ENCODE data around the gene PRMT3.
"Not testable (repeated sequence)": the region's sequence is repeated elsewhere in the genome, so short reads cannot be mapped to it uniquely, and the experiment has no call there.

PRMT3 gene

DNA sequence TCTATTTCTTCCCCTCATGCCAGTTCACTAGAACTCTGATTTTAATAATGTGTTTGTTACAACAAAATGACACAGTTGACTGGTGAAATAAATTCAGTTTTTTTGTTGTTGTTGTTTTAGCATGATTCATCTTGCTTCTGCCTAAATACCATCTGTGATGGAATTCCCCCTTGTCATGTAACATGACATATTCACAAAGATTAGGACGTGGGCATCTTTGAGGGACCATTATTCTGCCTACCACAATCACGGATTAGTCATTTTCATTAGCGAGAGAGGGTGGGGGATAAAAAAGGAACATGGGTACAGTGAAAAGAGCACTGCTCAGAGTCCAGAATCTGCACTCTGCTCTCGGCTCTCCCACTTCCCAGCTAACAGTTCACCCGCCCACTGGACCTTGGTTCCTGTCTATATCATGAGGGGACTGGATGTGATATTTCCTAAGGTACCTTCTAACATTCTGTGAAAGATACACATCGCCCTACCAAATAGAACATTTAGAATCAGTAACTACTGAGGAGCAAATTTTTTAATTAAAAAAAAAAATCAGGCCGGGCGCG lies 12.7 kb upstream of the PRMT3 start:
- DNase-seq = no peak

DNA sequence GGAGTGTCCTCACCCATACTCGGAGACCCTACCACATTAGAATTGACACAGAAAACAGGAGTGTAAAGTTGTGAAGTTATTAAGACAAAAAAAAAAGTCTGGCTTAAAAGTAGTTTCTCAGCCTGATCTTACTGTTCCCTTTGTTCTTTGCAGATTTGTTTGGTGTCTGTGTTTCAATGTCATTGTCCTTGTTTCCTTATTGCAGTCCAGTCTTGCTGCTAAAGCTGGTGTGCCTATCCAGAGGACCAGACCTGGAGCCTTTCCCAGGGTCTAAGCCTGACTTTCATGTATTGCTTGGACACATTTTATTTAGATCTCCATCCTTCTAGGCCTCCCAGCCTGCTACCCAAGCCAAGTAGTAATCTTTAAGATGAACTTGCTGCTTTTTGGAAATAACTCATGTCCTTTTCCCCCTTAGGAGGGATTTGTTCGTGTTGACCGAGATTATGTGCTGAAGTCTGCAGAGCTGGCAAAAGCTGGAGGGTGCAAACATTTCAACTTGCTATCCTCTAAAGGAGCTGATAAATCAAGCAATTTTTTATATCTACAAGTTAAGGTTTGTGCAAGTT lies 11.3 kb upstream of the PRMT3 start:
- no peak for DNase-seq

DNA sequence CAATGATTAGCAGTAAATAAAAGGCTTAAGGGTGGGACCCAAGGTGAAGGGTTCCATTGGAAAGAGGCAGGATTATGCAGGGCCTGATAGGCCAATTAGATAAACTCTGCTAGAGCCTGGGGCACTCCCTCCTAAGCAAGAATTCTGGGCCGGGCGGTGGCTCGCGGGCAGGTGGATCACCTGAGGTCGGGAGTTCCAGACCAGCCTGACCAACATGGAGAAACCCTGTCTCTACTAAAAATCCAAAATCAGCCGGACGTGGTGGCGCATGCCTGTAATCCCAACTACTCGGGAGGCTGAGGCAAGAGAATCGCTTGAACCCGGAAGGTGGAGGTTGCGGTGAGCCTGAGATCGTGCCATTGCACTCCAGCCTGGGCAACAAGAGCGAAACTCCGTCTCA lies 1.5 kb upstream of the PRMT3 start:
- not testable (repeated sequence) for DNase-seq

DNA sequence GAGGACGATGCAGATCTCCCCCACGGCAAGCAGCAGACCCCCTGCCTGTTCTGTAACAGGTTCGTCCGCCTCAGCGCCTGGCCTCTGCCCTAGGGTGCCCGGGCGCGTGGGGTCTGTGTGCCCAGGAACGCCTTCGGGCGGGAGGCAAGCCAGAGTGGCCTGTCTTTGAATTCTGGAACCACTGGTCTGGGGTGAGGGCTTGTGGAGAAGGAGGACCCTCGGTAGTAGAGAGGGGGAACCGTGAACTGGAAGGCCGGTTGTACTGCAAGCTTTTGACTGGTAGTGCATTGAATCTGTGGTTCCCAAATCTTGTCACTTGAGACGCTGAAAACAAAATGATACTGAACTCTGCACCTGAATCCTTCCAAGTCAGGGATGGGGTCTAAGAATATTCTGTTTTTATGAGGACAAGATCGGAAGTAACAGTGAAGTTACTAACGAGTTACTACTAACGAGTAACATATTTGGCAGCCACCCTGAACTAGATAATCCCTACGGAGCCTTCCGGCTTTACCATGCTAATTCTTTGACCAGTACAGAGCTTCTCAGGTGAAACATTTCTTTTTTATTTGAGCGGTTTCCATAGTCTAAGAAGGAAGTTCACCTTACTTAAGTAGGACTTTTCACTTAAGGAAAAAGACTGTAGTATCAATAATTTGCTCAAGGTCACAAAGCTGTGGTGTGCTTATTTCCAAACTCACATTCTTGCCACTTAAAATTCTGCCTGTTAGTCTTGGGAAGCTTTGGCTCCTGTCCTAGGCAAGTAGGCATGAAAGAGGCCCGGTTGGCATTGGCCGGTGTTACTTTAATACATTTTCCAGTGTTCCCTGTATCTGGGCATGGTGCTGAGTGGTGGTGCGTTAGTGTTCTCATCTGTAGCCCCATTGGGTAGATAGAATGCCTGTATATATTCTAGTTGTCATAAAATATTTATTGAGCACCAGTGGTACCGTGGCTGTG lies 860 bp downstream of the PRMT3 start:
- no peak for DNase-seq

DNA sequence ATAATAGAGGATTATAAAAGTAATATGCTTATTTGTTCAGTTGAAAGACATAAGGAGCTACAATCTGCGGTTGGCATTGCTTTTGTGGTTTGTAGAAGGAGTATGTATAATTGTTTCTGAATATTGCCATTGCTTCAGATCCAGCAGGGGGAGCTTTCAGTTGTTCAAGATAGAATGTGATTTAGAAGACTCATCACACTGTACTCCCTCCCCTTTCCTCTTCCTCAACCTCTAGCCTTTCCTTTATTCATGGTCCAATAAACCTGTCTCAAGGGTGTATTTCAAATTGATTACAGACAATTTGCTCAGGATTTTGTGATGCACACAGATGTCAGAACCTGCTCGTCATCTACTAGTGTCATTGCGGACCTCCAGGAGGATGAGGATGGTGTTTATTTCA lies 9.8 kb downstream of the PRMT3 start:
- peak; percentile 24 for DNase-seq

DNA sequence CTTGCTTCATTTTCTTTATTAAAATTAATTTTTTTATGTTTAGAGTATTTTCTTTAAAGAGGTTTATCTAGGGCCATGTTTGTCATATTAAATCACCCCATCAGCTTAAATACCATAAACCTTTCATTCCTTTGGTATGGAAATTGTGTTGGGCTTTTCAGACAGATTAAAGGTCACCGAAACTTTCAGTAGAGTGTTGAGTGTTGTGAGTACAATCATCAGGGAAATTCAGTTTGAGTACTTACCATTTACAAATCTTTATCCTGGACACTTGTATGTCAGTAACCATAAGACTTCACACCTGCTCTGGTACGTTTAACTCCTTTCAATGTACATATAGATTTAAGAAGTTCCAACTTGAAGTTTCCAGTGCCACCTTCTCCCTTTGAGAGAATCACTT lies 12.0 kb downstream of the PRMT3 start:
- DNase-seq = no peak

DNA sequence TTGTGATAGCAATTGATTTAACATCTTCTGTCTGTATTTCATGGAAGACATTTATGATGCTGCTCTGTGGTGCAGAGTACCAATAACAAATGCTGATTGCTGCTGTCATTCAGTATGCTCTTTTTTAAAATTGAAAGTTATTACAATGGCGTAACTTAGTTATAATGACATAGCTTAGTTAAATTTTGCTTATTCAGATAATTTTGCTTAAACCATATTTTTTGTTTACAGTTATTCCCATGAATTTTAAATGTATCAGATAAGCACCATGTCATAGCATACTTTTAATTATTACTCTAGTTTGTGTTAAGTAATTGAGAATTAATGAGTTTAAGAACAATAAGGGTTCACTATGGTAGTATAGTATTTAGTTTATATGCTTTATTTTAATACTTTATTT lies 15.5 kb downstream of the PRMT3 start:
- DNase-seq = no peak

DNA sequence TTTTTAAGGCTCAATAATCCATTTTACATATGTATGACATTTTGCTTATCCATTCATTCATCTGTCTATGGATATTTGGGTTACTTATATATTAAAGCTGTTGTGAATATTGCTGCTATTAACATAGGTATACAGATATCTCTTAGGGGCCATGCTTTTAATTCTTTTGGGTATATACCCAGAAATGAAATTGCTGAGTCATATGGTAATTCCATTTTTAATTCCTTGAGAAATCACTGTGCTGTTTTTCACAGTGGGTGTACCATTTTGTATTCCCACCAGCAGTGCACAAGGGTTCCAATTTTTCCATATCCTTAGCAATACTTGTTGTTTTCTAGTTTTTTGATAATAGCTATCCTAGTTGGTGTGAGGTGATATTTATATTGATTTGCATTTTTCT lies 19.0 kb downstream of the PRMT3 start:
- no peak for DNase-seq

DNA sequence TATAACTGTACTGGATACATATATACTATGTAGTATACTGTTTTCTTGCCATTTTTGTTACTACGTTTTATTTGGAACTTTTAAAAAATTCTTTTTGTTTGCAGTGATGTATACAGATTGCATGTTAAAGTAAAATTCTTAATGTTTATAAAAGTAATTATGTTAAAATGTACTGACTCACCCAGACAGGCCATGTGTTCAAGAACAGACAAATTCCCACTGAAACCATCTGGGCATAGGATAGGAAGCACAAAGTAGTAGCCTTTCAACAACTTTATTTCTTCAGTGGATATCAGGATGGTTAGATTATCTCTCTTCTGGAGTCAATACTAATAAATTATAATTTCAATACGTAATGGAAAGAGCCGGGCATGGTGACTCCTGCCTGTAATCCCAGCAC lies 19.8 kb downstream of the PRMT3 start:
- no peak for DNase-seq

DNA sequence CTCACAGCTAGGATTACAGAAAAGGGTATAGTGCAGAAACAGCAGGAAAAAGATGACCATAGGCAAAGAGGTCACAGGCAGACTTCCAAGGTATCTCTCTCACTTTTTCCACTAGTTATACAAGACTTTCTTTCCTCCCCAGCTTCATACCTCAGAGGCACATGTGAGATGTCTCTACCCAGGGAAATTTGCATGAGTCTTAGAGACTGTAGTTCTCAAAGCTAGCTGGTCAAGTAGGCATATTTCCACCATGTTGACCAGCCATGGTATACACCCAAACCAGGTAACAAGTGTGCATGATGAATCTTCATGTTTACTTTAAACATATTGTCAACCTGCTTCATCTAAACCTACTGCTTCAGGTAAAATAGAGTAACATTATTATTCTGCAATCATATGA lies 27.9 kb downstream of the PRMT3 start:
- no peak for DNase-seq

DNA sequence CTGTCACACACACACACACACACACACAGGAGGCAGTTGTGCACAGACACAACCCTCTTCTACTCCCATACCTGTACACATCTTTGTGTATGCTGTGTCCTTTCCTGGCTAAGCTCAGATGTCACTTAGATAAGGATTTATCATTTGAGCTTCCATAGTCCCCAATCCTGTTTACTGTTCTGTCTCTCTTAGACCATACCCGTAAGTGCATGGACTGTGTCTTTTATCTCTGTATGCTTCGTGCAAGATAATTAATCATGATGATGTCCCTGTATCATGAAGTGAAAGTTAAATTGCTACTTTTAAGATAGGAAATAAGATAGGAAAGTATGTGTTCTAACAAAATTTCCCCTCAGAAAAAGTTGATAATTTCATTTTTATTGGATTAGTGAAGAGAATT lies 30.3 kb downstream of the PRMT3 start:
- no peak for DNase-seq

DNA sequence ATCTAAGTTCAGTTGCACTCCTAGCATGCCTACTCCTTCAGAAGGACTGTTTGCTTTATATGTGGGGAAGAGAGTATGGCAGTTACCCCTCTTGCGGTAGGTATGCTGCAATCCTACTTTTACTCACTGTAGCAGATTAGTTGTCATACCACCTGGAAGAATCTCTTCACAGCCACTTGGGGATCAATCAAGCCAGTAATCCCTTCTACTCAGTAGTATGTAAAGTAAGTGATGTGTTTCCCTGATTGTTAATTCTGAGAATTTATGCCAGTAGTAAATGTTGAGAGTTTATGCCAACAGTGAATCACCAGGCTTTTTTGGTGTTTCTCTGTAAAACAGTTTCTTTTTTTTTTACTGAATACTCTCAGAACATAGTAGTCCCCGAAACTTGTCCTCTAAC lies 34.4 kb downstream of the PRMT3 start:
- no peak for DNase-seq

DNA sequence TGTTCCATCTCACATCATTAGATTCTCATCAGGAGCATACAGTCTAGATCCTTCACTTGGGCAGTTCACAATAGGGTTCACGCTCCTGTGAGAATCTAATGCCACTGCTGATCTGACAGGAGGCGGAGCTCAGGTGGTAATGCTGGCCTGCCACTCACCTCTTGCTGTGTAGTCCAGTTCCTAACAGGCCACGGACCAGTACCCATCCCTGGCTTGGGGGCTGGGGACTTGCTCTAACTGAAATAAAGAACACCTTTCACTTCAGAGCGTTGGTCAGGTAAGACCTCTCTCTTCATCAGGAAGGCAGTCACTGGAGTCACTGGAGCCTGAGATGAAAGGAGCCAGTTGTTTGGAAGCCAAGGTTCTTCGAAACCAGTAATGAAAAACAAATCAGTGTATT lies 41.7 kb downstream of the PRMT3 start:
- no peak for DNase-seq

DNA sequence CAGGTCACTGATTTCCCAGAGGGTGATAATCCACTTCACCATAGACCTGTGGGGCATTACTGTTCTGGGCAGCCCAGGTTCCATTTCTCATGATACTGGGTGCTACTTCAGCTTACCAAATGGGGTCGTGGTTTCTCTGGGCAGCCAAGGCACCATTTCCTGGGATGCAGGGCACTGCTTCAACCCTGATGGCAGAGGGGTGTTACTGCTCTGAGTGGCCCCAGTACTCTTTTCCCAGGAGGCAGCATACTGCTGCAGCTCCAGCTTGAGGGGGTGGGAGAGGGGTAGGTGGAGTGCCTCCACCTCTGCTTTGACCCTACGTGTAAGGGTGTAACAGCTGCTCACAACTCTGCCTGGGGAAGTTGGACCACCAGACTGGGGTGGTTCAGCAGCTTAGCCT lies 51.1 kb downstream of the PRMT3 start:
- no peak for DNase-seq

DNA sequence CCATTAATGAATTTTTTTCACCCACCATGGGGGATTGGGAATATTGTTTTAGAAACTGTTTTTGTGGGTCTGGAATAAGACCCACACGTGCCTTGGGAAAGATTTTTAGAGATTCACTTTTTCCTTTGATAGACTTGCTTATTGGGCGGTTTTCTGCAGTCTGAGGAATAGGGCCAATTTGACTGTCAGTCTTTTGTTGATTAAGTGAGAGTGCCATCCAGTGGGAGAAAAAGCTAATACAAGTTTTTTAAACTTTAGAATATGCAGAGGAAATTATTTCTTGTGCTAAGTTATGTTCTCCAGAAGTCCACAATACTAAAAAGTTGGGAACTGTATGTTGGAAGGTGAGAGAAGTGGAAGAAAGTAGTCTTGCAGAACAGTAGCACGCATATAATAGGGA lies 56.1 kb downstream of the PRMT3 start:
- DNase-seq = no peak

DNA sequence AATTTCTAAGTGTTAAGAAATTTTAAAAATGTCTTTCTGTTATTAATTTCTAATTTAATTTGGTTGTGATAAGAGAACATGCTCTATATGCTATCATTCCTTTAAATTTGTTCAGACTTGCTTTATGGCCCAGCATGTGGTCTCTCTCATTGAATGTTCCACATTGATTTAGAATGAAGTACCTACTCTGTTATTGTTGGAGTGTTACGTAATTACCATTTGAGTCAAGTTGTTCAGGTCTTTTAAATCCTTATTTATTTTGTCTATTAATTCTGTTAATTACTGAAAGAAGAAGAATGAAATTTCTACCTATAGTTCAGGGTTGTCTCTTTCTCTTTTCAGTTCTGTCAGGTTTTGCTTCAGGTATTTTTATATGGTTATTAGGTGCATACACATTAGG lies 57.0 kb downstream of the PRMT3 start:
- DNase-seq = no peak

DNA sequence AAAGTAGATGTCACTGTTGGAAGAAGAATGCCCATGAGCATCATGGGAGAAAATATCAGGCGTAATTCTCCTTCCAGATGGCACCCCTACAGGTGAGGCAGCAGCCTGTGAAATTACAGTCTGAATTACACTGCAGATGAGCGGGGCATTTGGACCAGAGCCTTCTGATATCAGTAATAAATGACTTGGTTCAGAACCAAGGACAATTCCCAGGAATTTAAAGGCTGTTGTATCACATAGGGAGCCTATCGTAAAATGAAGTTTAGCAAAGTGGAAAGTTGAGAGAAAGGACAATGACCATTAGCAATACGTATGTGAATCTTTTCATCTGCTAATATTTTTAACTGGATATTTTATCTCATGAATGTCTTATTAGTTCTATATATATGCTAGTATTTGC lies 61.3 kb downstream of the PRMT3 start:
- DNase-seq = no peak

DNA sequence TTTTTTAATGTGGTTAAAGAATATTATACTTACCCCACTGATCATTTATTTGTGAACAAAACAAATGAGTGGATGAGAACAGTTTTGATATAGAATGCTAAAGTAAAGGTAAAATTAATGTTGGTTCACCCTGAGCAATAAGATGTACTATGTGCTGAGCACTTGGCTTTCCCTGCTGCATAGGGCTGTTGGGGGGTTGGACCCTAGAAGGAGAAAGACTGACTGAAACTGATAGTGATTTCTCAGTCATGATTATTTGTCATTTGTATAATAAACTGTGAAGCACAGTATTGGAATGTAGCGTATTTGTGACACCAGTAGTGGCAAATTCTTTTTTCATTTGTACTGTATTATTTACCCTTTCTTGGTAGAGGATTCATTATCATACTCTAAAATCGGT lies 63.3 kb downstream of the PRMT3 start:
- no peak for DNase-seq

DNA sequence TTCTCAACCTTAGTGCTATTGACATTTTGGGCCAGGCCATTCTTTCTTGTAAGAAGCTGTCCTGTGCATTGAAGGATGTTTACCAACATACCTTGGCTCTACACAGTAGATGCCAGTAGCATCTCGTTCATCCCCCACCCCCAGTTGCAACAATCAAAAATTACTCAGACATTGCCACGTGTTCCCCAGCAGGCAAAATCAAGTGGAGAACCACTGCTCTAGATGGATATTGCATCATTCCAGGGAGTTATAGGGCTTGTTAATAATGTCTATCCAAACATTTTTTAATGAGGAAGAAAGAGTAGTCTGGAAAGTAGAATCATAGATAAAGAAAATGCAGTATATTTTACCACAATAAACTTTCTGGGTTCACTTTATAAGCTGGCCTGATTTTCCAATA lies 64.1 kb downstream of the PRMT3 start:
- no peak for DNase-seq

DNA sequence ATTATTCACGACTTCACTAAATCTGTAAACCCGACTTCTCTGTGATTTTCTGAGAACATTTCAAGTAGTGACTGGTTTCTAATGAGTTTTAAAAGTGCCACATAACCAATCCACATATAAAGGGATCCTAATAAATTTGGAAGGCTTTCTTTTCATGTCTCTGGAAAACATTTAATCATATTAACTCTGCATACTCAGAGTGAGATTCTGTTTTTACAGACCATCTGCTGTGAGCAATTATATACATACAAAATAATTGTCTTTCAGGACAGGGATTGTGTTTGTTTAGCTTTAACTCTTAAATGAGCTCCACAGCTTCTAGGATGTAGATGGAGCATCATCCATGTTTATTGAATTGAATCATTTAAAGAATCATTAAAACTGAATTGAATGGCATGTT lies 65.1 kb downstream of the PRMT3 start:
- no peak for DNase-seq

DNA sequence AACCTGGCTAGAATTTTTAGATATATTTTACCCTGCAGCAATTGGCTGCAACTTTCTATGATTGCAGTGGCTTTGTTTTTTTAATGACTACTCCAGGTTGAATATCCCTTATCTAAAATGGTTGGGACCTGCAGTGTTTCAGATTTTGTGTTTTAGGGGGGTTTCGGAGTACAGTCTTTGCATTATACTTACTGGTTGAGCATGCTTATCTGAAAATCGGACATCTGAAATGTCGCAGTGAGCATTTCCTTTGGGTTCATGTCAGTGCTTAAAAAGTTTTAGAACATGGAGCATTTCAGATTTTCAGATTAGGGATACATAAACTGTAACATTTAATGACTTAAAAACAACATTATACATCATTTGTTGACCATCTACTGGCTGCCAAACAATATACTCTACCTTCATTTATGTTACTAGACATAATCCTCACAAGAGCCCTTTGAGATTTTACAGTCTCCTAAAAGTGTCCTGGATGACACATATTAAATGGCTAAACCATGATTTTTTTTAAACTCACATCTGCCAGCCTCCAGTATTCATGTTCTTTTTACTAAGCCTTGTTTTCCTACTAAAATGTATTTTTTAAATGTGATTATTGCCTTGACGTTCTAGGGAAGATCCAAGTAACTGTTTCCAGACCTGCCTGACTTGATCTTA lies 66.3 kb downstream of the PRMT3 start:
- DNase-seq = no peak

DNA sequence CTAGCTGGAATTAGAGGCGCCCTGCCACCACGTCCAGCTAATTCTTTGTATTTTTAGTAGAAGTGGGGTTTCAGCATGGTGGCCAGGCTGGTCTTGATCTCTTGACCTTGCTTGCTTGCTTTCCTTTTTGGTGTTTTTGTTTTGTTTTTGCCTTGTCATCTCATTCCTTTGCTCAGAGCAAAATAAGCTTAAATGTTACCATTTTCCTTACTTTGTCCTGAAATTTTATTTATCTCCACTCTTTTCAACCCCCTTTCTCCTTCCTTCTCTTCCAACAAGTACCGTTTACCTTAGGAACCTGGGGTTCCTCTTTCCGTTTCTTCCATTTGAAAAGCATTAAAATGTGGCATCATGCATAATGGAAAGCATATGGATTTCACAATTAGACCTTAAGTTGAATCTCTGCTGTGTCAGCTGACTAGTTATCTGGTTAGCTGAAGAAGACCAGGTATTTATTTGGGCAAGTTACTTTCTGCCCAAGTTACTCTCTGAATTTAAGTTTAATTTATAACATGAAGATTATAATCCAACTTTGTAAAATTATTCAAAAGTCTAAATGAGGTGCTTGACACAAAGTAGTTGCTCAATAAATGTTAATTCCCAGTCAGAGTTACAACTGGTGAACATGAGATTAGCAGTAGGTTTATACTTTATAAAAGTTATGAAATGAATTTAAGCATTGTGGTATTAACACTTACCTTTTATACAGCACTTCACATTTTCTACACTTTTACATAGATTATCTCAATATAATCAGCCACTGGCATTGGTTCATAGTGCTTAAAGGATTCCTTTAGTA lies 69.7 kb downstream of the PRMT3 start:
- no peak for DNase-seq

Measured in 8988T (cell line).